Measurements from ENCODE around the gene TGM4.

Gene TGM4

GRCh38 chr3:44955917-44956316 lies 81.5 kb downstream of the TGM4 start:
- DNase-seq, result no peak

DNA sequence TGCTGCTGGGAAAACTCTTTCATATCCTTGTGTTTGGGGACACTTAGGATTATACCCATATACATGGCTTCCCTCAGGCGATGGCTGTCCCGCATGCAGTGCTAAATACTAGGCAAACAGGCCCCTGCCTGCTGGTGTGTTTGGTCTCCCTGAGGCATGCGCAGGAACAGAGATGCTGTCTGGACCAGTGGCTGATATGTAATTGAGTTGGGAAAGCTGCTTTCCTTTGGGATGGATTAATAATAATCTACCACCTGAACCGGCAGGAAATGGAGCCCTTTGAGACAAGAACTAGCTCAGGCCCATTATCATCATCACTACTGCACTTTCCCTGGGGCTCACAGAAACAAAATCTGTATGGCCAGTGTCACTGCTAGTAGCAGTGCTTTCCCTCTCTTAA lies 83.6 kb downstream of the TGM4 start:
- no peak for DNase-seq

DNA sequence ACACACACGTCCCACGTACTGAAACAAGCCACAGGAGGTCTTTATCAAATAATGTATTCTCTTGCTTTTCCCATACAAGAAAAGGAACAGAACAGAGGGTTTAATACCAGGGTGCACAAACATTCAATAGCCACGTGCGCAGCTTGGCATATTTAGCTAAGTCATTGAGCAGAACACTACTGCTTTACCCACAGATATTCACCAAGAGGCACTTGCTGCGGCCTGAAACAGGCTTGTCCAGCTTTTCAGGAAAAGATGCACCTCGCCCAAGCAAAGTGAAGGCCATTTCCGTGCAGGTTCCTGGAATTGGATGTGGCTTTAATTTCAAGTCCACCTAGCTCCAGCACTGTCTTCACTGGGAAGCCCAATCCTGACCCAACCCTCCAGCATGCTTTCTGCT lies 84.0 kb downstream of the TGM4 start:
- DNase-seq, result no peak

GRCh38 chr3:44960387-44961026 lies 86.1 kb downstream of the TGM4 start:
- peak; percentile 17 for DNase-seq

- no peak for DNase-seq
Measured at GRCh38 chr3:44961888-44962287, 87.5 kb downstream of the TGM4 start.

DNA sequence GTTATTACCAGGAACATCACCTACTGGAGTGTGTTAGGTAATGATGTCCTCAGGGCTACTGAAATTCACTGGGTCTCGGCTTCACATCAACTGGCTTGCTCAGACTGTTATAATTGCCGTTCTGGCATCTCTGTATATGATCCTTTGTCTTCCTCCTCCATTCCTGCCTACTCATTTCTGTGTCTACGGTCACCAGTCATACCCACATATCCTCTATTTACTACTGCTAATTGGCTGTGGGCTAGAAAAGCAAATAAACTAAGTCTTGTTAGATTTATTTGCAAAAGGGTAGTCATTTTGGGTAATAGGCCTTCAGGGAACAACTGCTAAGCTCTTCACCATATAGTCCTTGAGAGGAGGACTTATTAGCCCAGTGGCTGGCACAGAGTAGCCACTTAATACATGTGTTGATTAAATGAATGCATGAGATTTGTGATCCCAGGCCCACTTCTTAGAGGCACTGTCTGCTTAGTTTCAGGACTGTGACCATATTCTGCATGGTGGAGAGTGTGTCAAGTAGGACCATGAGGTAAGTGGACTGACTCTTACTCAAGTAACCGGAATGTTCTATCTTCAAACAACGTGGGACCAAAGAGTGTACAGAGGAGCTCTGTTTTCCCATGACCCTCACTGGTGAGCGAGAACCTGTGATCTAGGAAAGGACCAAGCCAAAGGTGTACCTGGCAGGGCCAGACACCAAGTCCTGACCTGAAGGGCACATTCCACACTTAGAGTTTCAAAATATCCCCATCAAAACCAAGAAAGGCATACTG lies 88.4 kb downstream of the TGM4 start:
- DNase-seq, result no peak

GRCh38 chr3:44963571-44964325 lies 89.3 kb downstream of the TGM4 start:
- no peak for DNase-seq

Measured in fibroblast of skin of scalp (primary cell).